Mononuclear cell (primary cell): Measurements from ENCODE around the gene PHACTR3. TPM values are rescaled to one million over a fixed set of nuclear protein-coding genes. Genes with fewer than 3 reads are reported as not detected.

ENCODE experiments used
- H3K27me3 ChIP-seq: 2 replicates; pipeline ENCODE4 v1.6.0; 2011; ENCODE audit warnings: low read length, control low read depth; ENCODE audit not compliant: insufficient read depth
- H3K4me1 ChIP-seq: 2 replicates; pipeline ENCODE4 v1.5.1; 2011; ENCODE audit warnings: mild to moderate bottlenecking, low read length, control low read depth; ENCODE audit not compliant: insufficient read depth
- H3K4me3 ChIP-seq: 2 replicates; pipeline ENCODE4 v1.5.1; 2011; ENCODE audit warnings: mild to moderate bottlenecking, low read length, moderate library complexity
- H3K9me3 ChIP-seq: 2 replicates; pipeline ENCODE4 v1.5.1; 2011; ENCODE audit warnings: low read depth, mild to moderate bottlenecking, control low read depth, low read length
- total RNA-seq: library from RNA; depleted of rRNA; stranded (reverse); fragments of >200 nt; gene quantifications from one replicate; pipeline ENCODE4 v1.2.3, GENCODE V29; 2012

PHACTR3 gene
- total RNA-seq, 1 donor: 0.21 TPM

- H3K9me3 ChIP-seq: no peaks in the 10 kb centered on the region
- H3K4me3 ChIP-seq: no peak overlapping the region
- H3K4me1 ChIP-seq: no peaks in the 10 kb centered on the region
- H3K27me3 ChIP-seq: peaks cover 7% of the 10 kb centered on the region
These were observed 7.1 kb upstream of the PHACTR3 start for GRCh38 chr20:59597240-59597639.

DNA sequence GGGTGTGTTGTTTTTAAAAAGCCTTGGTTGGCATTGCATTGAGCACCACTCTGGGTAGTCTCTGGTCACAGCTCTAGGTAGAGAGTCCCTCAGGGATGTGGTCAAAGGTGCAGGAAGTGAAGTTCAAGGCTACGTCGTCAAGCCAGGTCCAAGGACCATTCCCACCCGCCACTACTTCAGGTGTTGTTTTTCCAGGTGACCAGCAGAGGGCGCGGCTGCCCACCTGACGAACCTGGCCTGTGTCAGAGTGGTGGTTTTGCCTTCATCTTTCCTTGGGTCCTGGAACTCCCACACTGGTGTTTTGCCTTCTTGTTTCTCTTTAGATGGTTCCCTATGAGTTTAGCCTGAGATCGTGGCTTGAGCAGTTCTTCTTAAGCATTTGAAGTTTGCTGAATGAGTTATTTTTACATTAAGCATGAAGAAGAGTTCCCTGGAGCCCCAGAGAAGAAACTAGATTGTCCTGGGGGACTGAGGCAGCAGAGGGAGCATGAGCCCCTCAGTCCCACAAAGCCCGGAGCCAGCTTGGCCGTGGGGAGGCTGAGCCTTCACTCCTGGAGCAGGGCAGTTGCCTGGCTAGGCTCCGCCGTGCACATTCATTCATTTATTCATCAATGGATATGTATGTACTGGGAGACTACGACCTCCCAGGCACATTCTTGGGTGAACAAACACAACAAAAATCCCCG is 5.6 kb upstream of the PHACTR3 start:
- H3K9me3 ChIP-seq: no peaks in the 10 kb centered on the region
- H3K27me3 ChIP-seq: peaks cover 20% of the 10 kb centered on the region
- H3K4me1 ChIP-seq: no peaks in the 10 kb centered on the region
- H3K4me3 ChIP-seq: no peak overlapping the region

- Histone ChIP-seq H3K4me1 (no peaks in the 10 kb centered on the region), H3K27me3 (peaks cover 18% of the 10 kb centered on the region), H3K4me3 (no peak overlapping the region), H3K9me3 (no peaks in the 10 kb centered on the region)
These were observed 4.4 kb upstream of the PHACTR3 start for GRCh38 chr20:59599941-59600340.

- no peaks in the 10 kb centered on the region for H3K4me1 ChIP-seq
- H3K27me3 ChIP-seq: peaks cover 21% of the 10 kb centered on the region
- no peak overlapping the region for H3K4me3 ChIP-seq
- no peaks in the 10 kb centered on the region for H3K9me3 ChIP-seq
These were observed 3.9 kb upstream of the PHACTR3 start for GRCh38 chr20:59600472-59600871.

GRCh38 chr20:59602546-59603080 is 1.7 kb upstream of the PHACTR3 start:
- H3K27me3 ChIP-seq: peaks cover 38% of the 10 kb centered on the region
- H3K4me3 ChIP-seq: no peak overlapping the region
- no peaks in the 10 kb centered on the region for H3K9me3 ChIP-seq
- no peaks in the 10 kb centered on the region for H3K4me1 ChIP-seq

DNA sequence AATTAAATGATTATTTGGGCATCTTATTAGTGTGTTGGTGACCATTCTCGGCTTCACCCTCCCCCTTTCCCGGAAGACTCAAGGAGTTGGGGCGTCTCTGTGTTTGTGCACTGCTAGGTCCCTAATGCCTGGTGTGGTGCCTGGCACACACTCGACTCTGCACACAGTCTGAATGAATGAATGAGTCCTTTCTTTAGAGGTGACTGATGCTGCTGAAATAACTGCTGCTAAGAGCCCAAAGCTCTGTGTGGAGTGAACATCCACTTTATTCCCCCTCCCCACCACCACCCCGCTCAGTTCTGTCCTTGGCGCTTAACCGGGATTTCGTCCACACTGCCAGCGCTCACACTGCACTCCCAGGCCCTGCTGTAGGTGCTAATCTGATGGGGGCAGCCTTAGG is 1.2 kb upstream of the PHACTR3 start:
- H3K4me1 ChIP-seq: no peaks in the 10 kb centered on the region
- peaks cover 43% of the 10 kb centered on the region for H3K27me3 ChIP-seq
- no peaks in the 10 kb centered on the region for H3K9me3 ChIP-seq
- no peak overlapping the region for H3K4me3 ChIP-seq

DNA sequence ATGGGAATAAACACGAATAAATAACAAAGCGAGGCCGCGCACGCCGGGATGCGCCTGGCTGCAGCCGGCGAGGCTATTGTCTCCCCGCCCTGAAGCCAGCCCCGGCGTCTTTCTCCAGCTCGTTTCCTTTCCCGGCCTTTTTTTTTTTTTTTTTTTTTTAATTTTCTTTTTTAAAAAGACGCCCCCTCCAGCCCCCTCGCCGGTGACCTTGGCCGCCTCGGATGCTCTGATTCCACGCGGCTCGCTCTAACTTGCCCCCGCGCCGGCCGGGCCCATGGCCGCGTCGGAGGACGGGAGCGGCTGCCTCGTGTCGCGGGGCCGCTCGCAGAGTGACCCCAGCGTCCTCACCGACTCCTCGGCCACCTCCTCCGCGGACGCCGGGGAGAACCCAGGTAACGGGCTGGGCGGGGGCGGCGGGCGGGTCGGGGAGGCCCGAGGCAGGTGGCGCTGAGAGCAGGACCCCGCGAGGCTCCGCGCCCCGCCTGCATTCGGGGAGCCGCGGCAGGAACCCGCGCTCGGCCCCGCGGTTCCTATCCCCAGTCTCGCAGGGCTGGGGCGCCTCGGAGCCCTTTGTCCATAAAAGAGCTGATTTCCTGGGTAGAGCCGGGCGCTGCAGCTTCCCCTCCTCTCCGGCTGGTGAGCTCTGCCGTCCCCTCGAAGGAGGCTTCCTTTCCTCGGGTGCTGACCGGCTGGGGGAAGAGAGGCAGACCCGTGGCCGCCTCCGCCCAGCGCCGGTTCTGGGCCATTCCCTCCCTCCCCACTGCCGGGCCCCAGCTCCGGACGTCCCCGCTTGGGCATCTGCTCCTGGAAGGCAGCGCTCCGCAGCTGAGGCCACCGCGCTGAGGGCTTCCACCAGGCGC is 631 bp downstream of the PHACTR3 start:
- Histone ChIP-seq H3K4me3 (no peak overlapping the region), H3K27me3 (peaks cover 47% of the 10 kb centered on the region), H3K9me3 (no peaks in the 10 kb centered on the region), H3K4me1 (no peaks in the 10 kb centered on the region)

- no peaks in the 10 kb centered on the region for H3K9me3 ChIP-seq
These were observed 1.4 kb downstream of the PHACTR3 start for GRCh38 chr20:59605601-59606364.

GRCh38 chr20:59606566-59606965 is 2.2 kb downstream of the PHACTR3 start:
- no peak overlapping the region for H3K4me3 ChIP-seq
- no peaks in the 10 kb centered on the region for H3K9me3 ChIP-seq
- H3K4me1 ChIP-seq: no peaks in the 10 kb centered on the region
- peaks cover 47% of the 10 kb centered on the region for H3K27me3 ChIP-seq

More at GRCh38 chr20:59605601-59606364, 1.4 kb downstream of the PHACTR3 start:
- H3K4me1 ChIP-seq: no peaks in the 10 kb centered on the region
- H3K27me3 ChIP-seq: peaks cover 47% of the 10 kb centered on the region
- no peak overlapping the region for H3K4me3 ChIP-seq

- H3K4me1 ChIP-seq: no peaks in the 10 kb centered on the region
- no peaks in the 10 kb centered on the region for H3K9me3 ChIP-seq
- H3K27me3 ChIP-seq: peaks cover 32% of the 10 kb centered on the region
- no peak overlapping the region for H3K4me3 ChIP-seq
These were observed 4.1 kb downstream of the PHACTR3 start for GRCh38 chr20:59608396-59608795.

GRCh38 chr20:59608871-59609270 is 4.5 kb downstream of the PHACTR3 start:
- H3K27me3 ChIP-seq: peaks cover 29% of the 10 kb centered on the region
- H3K4me1 ChIP-seq: no peaks in the 10 kb centered on the region
- H3K9me3 ChIP-seq: no peaks in the 10 kb centered on the region
- no peak overlapping the region for H3K4me3 ChIP-seq

DNA sequence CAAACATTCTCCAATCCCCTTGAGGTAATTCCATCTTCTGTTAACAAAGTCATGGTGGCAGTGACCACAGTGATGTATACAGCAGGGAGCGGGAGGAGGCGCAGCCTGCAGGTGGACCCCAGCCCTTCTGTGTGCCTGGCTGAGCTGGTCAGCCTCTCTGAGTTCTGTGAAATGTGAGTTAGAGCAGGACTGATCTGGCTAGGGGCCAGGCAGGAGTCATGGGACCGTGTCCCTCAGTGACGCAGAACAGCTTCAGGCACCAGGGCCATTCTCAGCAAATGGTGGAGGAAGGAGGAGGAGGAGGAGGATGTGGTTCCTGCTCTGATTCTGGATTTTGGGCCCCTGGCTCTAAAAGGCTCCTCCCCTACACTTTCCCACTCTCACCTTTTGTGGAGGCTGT is 6.9 kb downstream of the PHACTR3 start:
- H3K4me3 ChIP-seq: no peak overlapping the region
- H3K9me3 ChIP-seq: no peaks in the 10 kb centered on the region
- H3K4me1 ChIP-seq: no peaks in the 10 kb centered on the region
- peaks cover 20% of the 10 kb centered on the region for H3K27me3 ChIP-seq

- no peaks in the 10 kb centered on the region for H3K9me3 ChIP-seq
These were observed 9.5 kb downstream of the PHACTR3 start for GRCh38 chr20:59613861-59614260.

DNA sequence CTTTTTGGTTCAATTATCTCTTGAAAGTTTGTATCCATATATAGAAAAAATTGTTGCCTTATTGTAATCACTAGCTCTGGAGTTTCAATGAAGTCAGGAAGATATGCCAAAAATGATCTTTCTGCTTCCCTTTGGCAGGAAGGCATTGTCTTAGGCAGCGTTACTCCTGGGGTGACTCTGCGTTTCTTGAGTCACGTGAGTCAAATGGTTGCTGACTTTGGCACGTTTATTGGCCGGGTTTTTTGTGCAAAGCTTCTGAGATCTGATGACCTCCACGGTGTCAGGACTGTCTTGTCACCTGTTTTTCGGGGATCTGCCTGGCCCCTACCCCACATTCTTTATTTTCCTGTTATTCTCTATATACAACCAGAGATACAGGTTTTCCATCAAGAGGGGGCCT is 10.4 kb downstream of the PHACTR3 start:
- Histone ChIP-seq H3K9me3 (no peaks in the 10 kb centered on the region), H3K4me1 (no peaks in the 10 kb centered on the region), H3K4me3 (no peak overlapping the region), H3K27me3 (no peaks in the 10 kb centered on the region)

More at GRCh38 chr20:59613861-59614260, 9.5 kb downstream of the PHACTR3 start:
- Histone ChIP-seq H3K4me3 (no peak overlapping the region), H3K27me3 (no peaks in the 10 kb centered on the region), H3K4me1 (no peaks in the 10 kb centered on the region)

- Histone ChIP-seq H3K9me3 (no peaks in the 10 kb centered on the region), H3K4me3 (no peak overlapping the region), H3K27me3 (no peaks in the 10 kb centered on the region), H3K4me1 (no peaks in the 10 kb centered on the region)
These were observed 12.0 kb downstream of the PHACTR3 start for GRCh38 chr20:59616306-59616705.
